GM18519 (cell line): ENCODE results near the gene WWP2.
"Not testable (repeated sequence)": the region's sequence is repeated elsewhere in the genome, so short reads cannot be mapped to it uniquely, and the experiment has no call there.

Experiments
- ATAC-seq: cut with Tn5 transposase; IDR thresholded peaks from one replicate; pipeline ENCODE4 v1.9.1; 2021; ENCODE audit warnings: mild to moderate bottlenecking, moderate library complexity; ENCODE audit not compliant: unreplicated experiment, low FRiP score

The WWP2 gene

DNA sequence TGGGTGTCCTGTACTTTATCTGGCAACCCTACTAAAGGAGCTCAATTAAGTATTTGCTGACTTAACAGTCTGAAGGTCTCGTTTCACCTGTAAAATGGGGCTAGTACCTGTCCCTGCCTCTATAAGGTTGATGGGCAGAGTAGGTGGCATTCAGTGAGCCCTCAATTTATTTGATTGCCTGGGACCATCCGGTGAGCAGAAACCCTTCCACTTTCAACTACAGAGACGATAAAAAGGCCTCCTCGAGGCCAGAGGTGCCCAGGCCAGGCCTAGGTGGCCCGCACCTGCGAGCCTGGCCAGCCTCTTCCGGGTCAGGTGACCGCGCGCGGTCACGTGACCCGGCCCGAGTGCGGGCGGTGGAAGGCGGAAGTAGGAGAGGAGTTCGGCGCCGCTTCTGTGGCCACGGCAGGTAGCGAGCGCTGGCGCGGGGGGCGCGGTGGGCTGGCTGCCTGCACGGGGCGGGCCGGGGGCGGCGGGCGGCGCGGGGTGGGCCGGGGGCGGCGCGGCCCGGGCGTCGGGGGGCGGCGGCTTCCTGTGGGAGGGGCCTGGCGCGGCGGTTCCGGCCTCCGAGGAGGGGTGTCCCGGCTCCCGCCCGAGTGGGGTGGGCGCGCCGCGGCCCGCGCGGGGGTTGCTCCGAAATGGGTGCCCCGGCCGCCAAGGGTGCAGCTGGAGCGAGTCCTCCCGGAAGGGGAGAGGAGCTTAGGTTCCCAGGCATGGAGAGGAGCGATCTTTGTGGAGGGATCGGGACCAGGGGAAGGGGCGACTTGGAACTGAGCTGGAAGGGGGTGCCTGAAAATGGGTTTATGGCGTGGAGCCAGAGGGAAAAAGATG is at the start of gene WWP2:
WWP2 (plus strand) TSS at position 350 of the 831 bp plus-strand sequence. CDS start 24,679 bp downstream, outside the sequence.
- ATAC-seq = peak; percentile 59

DNA sequence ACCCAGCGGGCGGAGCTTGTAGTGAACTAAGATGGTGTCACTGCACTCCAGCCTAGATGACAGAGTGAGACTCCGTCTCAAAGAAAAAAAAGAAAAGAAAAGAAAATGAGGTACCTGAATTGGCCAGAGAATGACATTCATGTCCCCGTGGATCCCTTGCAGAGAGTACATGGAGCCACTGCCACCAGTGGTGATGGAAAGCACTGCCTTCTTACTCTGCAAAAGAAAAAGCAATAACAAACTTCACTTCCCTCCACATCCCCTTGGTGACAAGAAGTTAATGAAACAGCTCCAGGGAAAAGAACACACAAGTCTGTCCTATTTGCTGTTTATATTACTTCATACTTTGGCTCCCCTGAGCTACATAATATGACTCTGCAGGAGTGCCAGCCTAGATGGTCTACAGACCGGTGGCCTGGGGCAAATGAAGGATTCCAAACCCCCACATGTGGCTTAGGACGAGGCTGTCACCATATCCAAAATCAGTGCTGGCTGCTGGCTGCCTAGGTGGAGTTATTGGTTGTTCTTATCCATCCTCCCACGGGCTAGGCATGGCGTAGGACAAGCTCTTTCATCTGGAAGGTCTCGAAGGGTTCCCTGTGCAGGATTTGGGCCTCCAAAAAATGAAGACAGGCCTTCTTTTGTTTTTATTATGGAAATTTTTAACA is 49.1 kb upstream of the WWP2 start:
- no peak for ATAC-seq

DNA sequence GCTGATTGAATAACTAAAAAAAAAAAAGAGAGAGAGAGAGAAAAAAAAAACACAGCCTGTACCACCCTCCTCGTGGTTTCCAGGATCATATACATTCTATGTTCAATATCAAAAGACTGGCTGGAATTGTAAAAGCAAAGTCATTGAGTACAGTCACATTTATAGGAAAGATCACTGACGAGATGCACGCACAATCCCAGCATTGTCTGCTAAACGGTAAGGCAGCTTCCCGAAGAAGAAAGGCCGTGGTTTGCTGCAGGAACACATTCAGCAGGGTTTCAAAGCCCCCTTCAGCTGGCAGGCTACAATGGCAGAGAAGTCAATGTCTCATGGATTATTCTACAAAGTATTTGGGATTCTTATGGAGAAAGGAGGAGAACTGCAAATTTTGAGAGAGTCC is 45.1 kb upstream of the WWP2 start:
- ATAC-seq = no peak

DNA sequence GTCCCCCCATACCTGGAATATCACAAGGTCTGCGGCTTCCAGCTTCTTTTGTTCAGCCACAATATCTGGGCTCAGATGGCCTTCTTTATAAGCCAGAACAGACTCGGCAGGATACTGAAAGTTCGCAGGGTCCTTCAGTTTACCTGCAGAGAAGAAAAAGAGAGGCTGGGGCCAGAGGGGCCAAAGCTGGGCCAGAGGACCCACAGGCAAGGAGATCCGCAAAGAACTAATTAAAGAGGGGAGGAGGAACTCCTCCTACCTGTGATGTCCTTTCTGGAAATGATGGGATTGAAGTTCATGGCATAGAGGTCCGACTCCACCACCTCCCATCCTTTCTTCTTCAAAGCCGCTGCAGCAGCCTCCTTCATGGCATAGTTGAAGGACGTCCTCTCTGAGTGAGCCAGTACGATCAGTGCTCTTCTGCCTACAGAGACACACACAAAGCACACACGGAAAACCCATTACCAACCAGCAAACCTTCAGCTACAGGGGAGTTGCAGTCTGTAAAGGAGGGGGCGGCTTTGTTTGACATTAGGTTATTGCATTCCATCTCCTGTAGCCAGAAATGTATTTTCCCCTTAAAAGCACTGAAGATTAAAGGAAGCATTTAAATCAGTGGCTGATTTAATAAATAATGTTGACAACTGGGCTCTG is 43.9 kb upstream of the WWP2 start:
- no peak for ATAC-seq

DNA sequence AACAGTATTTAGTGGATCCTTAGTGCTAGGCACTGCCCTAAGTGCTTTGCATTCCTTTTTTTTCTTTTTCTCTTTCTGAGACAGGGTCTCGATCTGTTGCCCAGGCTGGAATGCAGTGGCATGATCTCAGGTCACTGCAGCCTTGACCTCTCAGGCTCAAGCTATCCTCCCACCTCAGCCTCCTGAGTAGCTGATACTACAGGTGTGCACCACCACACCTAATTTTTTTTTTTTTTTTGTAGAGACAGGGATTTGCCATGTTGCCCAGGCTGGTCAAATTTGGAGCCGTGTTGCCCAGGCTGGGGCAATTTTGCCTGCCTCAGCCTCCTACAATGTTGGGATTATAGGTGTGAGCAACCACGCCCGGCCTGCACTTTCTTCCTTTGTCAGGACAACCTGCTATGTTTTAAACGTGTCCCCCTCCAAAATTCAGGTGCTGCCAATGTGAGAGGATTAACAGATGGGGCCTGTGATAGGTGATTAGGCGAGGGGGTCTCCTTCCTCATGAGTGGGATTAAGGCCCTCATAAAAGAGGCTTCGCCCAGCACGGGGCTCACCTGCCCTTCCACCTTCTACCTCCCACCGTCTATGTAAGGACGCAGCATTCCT is 41.2 kb upstream of the WWP2 start:
- ATAC-seq = no peak

DNA sequence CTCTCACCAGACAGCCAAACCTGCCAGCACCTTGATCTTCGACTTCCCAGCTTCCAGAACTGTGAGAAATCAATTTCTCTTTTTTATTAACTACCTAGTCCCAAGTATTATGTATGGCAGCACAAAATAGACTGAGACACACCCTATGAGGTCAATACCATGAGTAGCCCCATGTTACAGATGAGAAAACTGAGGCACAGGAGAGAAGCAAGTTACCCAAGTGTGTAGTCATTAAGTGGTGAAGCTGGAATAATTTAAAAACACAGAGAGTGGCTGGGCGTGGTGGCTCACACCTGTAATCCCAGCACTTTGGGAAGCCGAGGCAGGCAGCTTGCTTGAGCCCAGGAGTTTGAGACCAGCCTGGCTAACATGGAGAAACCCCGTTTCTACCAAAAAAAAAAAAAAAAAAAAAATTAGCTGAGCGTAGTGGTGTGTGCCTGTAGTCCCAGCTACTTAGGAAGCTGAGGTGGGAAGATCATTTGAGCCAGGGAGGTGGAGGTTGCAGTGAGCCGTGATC is 40.6 kb upstream of the WWP2 start:
- ATAC-seq = no peak

DNA sequence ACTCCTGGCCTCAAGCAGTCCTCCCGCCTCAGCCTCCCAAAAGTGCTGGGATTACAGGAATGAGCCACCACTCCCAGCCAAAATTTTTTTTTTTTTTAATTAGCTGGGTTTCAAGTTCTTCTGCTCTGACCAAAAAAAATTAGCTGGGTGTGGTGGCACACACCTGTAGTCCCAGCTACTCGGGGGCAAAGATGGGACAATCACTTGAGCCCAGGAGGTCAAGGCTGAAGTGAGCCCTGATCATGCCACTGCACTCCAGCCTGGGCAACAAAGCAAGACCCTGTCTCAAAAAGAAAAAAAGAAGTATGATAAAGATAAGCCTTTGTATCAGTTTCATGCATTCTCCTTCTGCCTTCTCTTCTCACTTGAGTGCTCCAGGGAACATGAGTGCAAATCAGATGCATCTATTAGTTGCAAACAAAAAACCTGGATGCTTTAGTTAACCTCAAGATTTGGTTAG is 37.7 kb upstream of the WWP2 start:
- ATAC-seq = no peak

DNA sequence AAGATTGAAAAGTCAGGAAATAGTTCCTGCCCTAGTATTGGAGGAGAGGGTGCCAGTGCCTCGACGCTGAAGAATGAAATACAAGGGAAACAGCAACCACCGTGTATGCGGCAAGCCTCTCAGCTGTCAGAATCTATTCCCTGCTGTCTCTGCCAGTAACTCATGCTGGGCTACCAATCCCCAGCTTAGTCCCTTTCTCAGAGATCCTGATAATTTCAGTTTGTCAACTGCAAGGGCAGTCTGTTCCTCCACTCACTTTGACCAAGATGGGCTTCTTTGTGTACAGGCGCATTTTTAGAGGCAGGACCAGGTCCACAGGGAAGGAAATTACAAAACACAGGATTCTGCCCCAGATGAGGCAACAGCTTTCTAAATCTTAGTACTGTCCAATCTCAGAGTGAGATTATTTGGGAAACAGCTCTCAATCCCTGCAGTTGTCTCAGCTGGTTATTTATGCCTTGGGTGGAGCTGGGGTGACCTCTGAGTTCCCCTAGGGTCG is 37.1 kb upstream of the WWP2 start:
- ATAC-seq = no peak

DNA sequence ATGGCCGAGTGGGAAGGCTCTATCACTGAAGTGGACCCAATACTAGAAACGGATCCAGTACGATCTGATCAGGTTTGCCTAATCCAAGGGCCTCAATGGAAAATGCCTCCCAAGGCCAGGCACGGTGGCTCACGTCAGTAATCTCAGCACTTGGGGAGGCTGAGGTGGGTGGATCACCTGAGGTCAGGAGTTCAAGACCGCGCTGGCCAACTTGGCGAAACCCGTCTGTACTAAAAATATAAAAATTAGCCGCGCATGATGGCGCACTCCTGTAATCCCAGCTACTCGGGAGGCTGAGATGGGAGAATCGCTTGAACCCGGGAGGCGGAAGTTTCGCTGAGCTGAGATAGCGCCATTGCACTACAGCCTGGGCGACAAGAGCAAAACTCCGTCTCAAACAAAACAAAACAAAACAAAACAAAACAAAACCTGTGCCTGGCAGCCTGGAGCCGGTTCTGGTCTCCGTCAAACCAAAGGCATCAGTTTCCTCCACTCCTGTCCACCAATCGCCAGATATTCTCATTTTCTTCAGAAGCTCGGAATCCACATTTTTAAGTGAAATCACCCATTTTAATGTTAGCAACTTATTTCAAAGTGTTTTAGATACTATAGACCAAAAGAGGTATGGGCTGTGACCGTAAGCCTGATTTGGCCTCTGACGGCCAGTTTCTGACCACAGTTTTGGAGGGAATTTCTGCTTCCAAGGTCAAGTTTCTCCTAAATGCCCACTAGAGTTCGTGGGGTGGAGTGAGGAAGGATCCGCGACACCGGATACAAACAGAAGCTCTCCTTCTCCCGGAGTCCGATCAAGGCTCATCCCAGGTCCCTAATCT is 36.4 kb upstream of the WWP2 start:
- ATAC-seq = no peak

DNA sequence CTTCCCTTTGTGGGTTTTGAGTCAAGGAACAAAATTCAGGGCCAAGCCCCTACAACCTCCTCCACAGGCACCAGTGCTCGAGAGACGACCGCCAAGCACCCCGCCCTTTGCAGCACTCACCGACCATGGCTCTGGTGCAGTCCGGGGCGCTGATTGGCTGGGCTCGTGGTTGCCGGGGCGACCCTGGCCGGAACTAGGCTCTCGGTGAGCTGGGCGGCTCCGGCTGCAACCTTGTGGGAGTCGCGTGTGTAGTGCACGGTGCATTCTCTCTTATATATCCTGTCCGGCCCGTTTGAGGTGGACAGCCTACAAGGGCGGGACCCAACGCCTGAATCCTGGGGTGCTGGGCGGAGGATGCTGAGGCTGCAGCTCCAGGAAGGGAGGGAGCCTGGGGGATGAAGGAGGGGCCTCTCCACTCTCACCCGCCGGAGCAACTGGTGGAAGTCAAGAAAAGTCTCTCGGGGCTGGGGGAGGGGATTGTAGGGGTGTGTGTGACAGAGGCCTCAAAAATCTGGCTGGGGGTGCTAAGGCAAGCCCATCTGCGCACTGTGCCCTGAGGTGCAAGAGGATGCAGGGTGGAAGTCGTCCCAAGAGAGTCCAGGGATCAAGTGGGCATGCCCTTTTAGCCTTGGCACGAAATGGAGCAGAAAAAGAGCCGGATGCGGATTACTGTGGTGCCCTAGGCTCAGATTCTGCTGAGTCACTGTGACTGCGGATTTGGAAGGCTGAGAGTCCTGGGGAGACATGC is 35.6 kb upstream of the WWP2 start, which contains the start of gene NQO1:
NQO1 (minus strand) TSS at position 248 of the 748 bp plus-strand sequence; CDS start at position 127, 121 bp downstream.
- peak; percentile 81 for ATAC-seq

DNA sequence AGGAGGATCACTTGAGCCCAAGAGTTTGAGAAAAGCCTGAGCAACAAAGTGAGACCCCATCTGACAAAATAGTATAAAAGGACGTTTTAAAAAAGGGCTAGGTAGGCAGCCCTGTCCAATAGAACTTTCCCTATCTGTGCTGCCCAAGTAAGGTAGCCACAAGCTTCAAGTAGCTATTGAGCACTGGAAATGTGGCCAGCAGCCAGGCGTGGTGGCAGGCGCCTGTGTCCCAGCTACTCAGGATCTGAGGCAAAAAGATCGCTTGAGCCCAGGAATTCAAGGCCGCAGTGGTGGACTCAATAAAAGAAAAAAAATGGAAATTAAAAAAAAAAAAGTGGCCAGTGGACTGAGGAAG is 34.2 kb upstream of the WWP2 start:
- no peak for ATAC-seq

DNA sequence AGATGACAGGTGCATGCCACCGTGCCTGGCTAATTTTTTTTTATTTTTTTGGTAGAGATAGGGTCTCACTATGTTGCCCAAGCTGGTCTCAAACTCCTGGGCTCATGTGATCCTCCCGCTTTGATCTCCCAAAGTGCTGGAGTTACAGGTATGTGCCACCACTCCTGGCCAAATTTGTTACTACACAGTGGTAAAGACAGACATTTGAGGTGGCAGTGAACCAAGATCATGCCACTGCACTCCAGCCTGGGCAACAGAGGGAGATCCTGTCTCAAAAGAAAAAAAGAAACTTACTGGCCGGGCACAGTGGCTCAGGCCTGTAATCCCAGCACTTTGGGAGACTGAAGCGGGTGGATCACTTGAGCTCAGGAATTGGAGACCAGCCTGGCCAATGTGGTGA is 33.1 kb upstream of the WWP2 start:
- not testable (repeated sequence) for ATAC-seq

DNA sequence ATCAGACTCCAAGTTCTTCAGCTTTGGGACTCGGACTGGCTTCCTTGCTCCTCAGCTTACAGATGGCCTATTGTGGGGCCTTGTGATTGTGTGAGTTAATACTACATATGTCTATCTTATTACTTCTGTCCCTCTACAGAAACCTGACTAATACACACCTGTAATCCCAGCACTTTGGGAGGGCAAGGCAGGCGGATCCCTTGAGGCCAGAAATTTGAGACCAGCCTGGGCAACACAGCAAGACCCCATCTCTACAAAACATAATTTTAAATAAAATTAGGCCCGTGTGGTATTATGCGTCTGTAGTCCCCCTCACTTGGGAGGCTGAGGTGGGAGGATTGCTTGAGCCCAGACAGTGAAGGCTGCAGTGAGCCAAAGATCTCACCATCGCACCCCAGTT is 30.9 kb upstream of the WWP2 start:
- ATAC-seq = not testable (repeated sequence)

DNA sequence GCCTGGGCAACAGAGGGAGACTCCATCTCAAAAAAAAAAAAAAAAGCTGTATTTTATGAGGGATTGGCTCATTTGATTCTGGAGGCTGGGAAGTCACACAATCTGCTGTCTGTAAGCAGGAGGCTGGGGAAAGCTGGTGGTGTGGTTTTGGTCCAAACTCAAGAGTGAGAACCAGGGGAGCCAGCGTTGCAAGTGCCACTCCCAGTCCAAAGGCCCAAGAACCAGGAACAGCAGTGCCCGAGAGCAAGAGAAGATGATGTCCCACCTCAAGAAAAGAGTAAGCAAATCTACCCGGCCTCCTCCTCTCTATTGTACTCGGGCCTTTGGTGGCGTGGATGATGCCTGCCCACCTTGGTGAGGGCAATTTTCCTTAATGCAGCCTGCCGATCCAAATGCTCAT is 30.0 kb upstream of the WWP2 start:
- ATAC-seq = no peak

DNA sequence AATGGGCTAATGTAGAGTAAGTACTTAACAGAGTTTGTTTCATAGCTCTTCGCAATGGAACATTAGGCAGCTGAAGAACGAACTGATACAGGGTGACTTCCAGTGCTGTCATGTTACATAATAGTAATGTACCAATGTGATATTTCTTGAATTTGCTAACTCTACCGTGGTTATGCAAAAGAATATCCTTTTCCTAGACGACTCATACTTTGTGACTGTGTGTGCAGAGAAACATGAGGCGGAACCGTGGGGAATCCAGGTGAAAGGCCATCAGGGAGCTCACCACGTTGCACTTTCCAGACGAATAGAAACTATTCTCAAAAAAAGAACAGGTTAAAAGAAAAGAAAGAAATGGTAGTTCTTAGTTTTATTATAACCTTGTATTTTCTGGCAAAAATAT is 20.6 kb upstream of the WWP2 start:
- no peak for ATAC-seq

DNA sequence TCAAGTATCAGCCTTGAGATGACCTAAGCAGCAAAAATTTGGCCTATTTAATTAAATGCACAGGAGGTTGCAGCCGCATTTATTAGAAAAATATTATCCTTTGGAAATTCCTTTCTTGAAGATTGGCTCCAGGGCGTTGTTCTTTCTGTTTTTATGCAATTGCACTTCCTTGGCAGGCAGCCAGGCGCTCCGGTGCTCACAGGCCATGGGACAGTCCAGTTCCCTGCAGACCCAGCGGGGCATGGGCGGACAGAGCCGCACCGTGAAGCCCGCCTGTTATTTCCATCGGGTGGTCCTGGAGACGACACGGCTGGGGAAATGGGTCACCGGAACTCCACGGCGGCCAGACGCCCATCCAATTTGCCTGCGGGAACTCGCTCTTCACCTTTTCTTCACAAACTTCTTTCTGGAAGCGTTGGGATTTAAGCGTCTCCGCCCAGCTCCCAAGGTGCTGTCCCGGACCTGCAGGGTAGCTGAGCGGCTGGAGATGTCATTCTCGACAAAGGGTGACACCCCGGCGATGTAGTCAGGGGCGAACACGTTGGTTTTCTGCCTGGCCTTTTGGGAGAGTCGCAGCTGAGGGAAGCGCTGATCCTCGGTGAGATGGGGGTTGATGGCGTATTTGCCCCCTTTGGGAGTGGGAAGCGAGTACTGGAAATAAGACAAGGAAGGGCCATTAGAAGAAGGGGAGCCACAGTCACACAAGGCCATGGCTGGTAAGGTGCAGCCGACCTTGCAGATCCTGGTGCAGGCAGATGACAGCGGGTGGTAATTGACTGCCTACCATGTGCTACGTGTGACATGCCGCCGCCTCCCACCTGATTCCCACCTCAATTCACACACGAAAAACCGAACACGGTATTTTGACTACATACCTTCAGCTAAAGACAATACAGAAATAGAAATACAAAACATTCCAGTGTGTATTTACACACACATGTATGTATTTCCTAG is 19.9 kb upstream of the WWP2 start:
- no peak for ATAC-seq

DNA sequence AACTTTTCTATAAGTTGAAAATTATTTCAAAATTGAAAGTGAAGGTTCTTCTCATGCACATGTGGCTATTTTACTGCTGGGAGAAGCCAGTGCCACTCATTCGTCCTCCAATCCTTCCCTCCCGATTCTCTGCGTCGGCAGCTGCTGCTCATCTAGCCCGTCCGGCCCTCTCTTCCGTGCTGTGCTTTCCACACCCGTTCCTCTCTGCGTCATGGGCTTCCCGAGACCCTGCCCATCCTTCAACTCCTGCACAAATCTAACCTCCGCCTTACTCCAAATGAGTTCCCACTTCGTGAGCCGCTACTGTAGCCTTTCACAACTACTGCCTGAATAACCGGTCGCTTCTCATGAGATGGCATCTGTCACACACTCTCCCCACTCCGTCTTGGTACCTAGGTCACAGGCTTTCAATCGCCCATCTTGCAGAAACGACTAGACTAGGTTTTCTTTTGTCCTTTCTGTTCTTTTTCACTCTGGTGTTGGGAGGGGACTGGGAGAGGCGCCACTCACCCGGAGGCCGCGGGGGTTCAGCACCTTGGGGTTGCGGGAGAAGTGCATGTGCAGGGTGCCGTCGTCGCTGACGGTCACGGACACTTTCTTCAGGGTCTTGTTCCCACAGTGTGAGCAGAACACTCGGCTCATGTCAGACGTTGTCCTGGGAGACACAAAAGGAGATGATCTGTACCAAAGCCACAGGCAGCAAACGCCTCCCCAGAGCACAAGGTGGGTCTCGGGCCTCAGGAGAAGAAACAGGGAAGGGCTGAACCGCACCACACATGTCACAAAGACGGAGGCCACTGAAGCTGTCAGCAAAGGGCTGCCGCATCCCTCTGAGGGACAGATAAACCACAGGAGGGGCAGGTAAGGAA is 17.5 kb upstream of the WWP2 start:
- ATAC-seq = no peak
